HepG2 (cell line): Measurements from ENCODE around the gene FAM124A. TPM values are rescaled to one million over a fixed set of nuclear protein-coding genes. Genes with fewer than 3 reads are reported as not detected.

Source experiments
- ATAC-seq: fragments of 200-7000 bp; cut with Tn5 transposase; 3 replicates; pipeline ENCODE4 v1.9.1; 2020; ENCODE audit warnings: mild to moderate bottlenecking, moderate library complexity
- Bru-seq: library from RNA; stranded (reverse); fragments of 400-500 nt; gene quantifications from one replicate; lab custom pipeline; 2021; lab: Mats Ljungman, UMichigan
- BruChase-seq, 2 experiments: library from RNA; stranded (reverse); fragments of 400-500 nt; gene quantifications; one replicate each; lab custom pipeline; 2021; lab: Mats Ljungman, UMichigan
- BruUV-seq: library from RNA; stranded (reverse); fragments of 400-500 nt; replicated peaks from 2 replicates; lab custom pipeline; 2021; lab: Mats Ljungman, UMichigan
- CTCF ChIA-PET: fragments of 300-600 bp; formaldehyde crosslinking; extraction: SDS; loops from one replicate; lab custom pipeline; 2021; ENCODE audit warnings: low total read pairs, inconsistent platforms, low intra/inter-chr PET ratio; lab: Yijun Ruan, JAX
- POLR2A ChIA-PET: fragments of 350-600 bp; sonication (Branson Sonifier 250); formaldehyde crosslinking; loops from one replicate; lab custom pipeline; 2020; ENCODE audit warnings: antibody characterized with exemption, inconsistent platforms; lab: Yijun Ruan, JAX
- DNase-seq: peaks from one replicate; pipeline ENCODE4 v3.0.0-alpha.2; 2015; ENCODE audit warnings: low spot score
- FAIRE-seq: peaks from 3 replicates; lab custom pipeline; 2011; peaks lifted over from hg19 to GRCh38; lab: Jason Lieb, UNC
- H2AFZ ChIP-seq: one replicate; pipeline ENCODE4 v1.6.1; 2011; ENCODE audit warnings: low read length, inconsistent platforms
- H3K27ac ChIP-seq: fragments of 300-600 bp; 3 replicates; pipeline ENCODE4 v1.8.0; 2011; ENCODE audit warnings: mixed run types, mild to moderate bottlenecking, mixed read lengths, low read length, inconsistent platforms; ENCODE audit not compliant: insufficient read depth; ENCODE audit errors: extremely low read length
- H3K27me3 ChIP-seq, 2 experiments: fragments of 200-600 bp in 1 of 2; 2 replicates in 1 of 2; 3 replicates in 1 of 2; pipeline versions ENCODE4 v1.6.0 to v1.8.0; 2011; ENCODE audit warnings: low read length in 2 of 2, mild to moderate bottlenecking in 2 of 2, moderate library complexity in 2 of 2, inconsistent platforms in 1 of 2; ENCODE audit not compliant: insufficient read depth in 2 of 2, control insufficient read depth in 1 of 2
- H3K36me3 ChIP-seq, 2 experiments: fragments of 200-600 bp in 1 of 2; replicated peaks in 1 of 2; 2 replicates in 1 of 2; 3 replicates in 1 of 2; pipeline versions ENCODE4 v1.5.1 to v1.8.0; 2011; ENCODE audit warnings: low read length in 2 of 2, inconsistent platforms in 1 of 2; ENCODE audit not compliant: insufficient read depth in 2 of 2, control insufficient read depth in 1 of 2
- H3K4me1 ChIP-seq: 2 replicates; pipeline ENCODE4 v1.5.1; 2012; ENCODE audit warnings: low read length, inconsistent platforms; ENCODE audit not compliant: insufficient read depth
- H3K4me2 ChIP-seq: 2 replicates; pipeline ENCODE4 v1.6.0; 2011; ENCODE audit warnings: low read depth, low read length, inconsistent platforms
- H3K4me3 ChIP-seq, 3 experiments: fragments of 200-600 bp in 1 of 3; sonication (generic), shearing (Covaris generic) in 1 of 3; replicated peaks in 1 of 3; 2 replicates each; pipeline ENCODE4 v1.5.1; 2011 to 2016; ENCODE audit warnings: low read length in 3 of 3, inconsistent platforms in 2 of 3, low read depth in 2 of 3, mild to moderate bottlenecking in 2 of 3, control low read depth in 1 of 3, mixed read lengths in 1 of 3; ENCODE audit not compliant: insufficient read depth in 1 of 3
- H3K79me2 ChIP-seq: one replicate; pipeline ENCODE4 v1.6.1; 2011; ENCODE audit warnings: low read length, inconsistent platforms; ENCODE audit not compliant: insufficient read depth
- H3K9ac ChIP-seq: 2 replicates; pipeline ENCODE4 v1.6.0; 2011; ENCODE audit warnings: mild to moderate bottlenecking, low read depth, low read length, inconsistent platforms; ENCODE audit not compliant: insufficient read depth
- H3K9me3 ChIP-seq: 2 replicates; pipeline ENCODE4 v1.5.1; 2012; ENCODE audit warnings: mild to moderate bottlenecking, low read length
- H4K20me1 ChIP-seq: 2 replicates; pipeline ENCODE4 v1.6.0; 2011; ENCODE audit warnings: inconsistent platforms, mild to moderate bottlenecking, low read length, moderate library complexity; ENCODE audit not compliant: insufficient read depth
- GABPB1 ChIP-seq: IDR thresholded peaks from 2 replicates; pipeline ENCODE4 v1.6.1; 2016; ENCODE audit warnings: mild to moderate bottlenecking, missing genetic modification reagents, moderate library complexity, missing compliant biosample characterization
- SIX4 ChIP-seq: sonication (generic); formaldehyde crosslinking; IDR thresholded peaks from 2 replicates; pipeline ENCODE4 v1.4.0; 2020; ENCODE audit warnings: missing genetic modification reagents
- ZC3H13 ChIP-seq: sonication (generic); formaldehyde crosslinking; IDR thresholded peaks from 2 replicates; pipeline ENCODE4 v1.8.1; 2023; ENCODE audit warnings: mild to moderate bottlenecking, missing genetic modification reagents, moderate library complexity
- ZNF12 ChIP-seq: sonication (generic); formaldehyde crosslinking; IDR thresholded peaks from 2 replicates; pipeline ENCODE4 v1.5.0; 2020; ENCODE audit warnings: missing genetic modification reagents
- ZNF143 ChIP-seq: sonication (generic); formaldehyde crosslinking; IDR thresholded peaks from 2 replicates; pipeline ENCODE4 v1.4.0; 2020; ENCODE audit warnings: missing genetic modification reagents
- ZNF34 ChIP-seq: sonication (generic); formaldehyde crosslinking; IDR thresholded peaks from 2 replicates; pipeline ENCODE4 v1.4.0; 2020; ENCODE audit warnings: mild to moderate bottlenecking, missing genetic modification reagents, borderline replicate concordance
- WGBS: methylation state at CpG from one replicate; pipeline ENCODE4 v1.1.6; 2017; ENCODE audit warnings: low lambda C conversion rate; 5-methylcytosine and 5-hydroxymethylcytosine counted together
- in situ Hi-C: cut with HindIII; loops from 2 replicates; pipeline ENCODE4 v1.10.0; 2017; ENCODE audit warnings: low pct_unique_long_range_greater_than_20kb; ENCODE audit not compliant: extremely low pct_ligation_motif_present
- intact Hi-C: fragments of 100-400 bp; cut with micrococcal nuclease; formaldehyde crosslinking; loops from one replicate; pipeline ENCODE4 v1.10.0; 2022; ENCODE audit not compliant: unreplicated experiment
- long read RNA-seq, 2 experiments: library from RNA in 1 of 2; library from polyadenylated mRNA in 1 of 2; stranded (forward) in 1 of 2; unstranded in 1 of 2; transcript quantifications; one replicate each; pipeline ENCODE4 v2.0.0, GENCODE V29; 2019 to 2022
- polyA minus RNA-seq, 3 experiments: library from RNA; depleted of rRNA, polyadenylated mRNA; stranded (reverse); fragments of >200 nt; gene quantifications; 2 replicates each; pipeline ENCODE4 v1.2.3, GENCODE V29; 2011; ENCODE audit warnings: low replicate concordance in 1 of 3
- polyA plus RNA-seq, 8 experiments: library from polyadenylated mRNA; depleted of rRNA in 3 of 8; stranded (reverse) in 7 of 8; unstranded in 1 of 8; fragments of >200 nt; fragmentation: Illumina TruSeq in 4 of 8; extraction: Trizol in 4 of 8; gene quantifications; 2 replicates each; pipeline versions ENCODE4 v1.2.1 to v1.2.3, GENCODE V29; 2011 to 2016; ENCODE audit warnings: low read depth in 4 of 8, missing spikeins in 1 of 8, mixed read lengths in 1 of 8; ENCODE audit not compliant: insufficient read depth in 1 of 8
- total RNA-seq, 5 experiments: library from RNA; depleted of rRNA; stranded (reverse); fragments of >200 nt; fragmentation: Illumina TruSeq; extraction: Trizol; gene quantifications; 2 replicates each; pipeline ENCODE4 v1.2.3, GENCODE V29; 2016; ENCODE audit warnings: low read depth in 1 of 5
- TF ChIP-seq, protein P1 (sequence below): sonication (generic); formaldehyde crosslinking; IDR thresholded peaks from 2 replicates; pipeline ENCODE4 v1.4.0; 2020; ENCODE audit warnings: missing genetic modification reagents
- TF ChIP-seq, protein P2 (sequence below): sonication (generic); formaldehyde crosslinking; IDR thresholded peaks from 2 replicates; pipeline ENCODE4 v1.4.0; 2020; ENCODE audit warnings: missing genetic modification reagents
- TF ChIP-seq, protein P3 (sequence below): sonication (generic); formaldehyde crosslinking; IDR thresholded peaks from 2 replicates; pipeline ENCODE4 v1.4.0; 2020; ENCODE audit warnings: mild to moderate bottlenecking, missing genetic modification reagents, borderline replicate concordance

The FAM124A gene, protein sequence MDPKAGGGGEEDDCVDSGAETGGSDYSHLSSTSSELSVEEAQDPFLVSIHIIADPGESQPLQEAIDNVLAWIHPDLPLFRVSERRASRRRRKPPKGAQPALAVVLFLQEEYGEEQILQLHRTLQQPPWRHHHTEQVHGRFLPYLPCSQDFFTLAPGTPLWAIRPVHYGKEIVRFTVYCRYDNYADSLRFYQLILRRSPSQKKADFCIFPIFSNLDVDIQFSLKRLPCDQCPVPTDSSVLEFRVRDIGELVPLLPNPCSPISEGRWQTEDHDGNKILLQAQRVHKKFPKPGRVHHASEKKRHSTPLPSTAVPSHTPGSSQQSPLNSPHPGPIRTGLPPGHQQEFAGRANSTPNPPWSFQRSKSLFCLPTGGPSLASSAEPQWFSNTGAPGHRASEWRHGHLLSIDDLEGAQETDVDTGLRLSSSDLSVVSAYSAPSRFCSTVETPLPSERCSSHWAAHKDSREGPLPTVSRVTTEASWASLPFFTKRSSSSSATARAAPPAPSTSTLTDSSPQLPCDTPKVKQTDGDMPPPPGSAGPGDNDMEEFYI
- total RNA-seq (2016; rRNA removed; fragmentation: Illumina TruSeq; extraction: Trizol): not detected in 2 replicates
- not detected in 2 replicates for total RNA-seq (2016; cell fraction: cytosol; rRNA removed; fragmentation: Illumina TruSeq; extraction: Trizol; ENCODE audit: low read depth)
- total RNA-seq (2016; cell fraction: insoluble cytoplasmic fraction; rRNA removed; fragmentation: Illumina TruSeq; extraction: Trizol): not detected in 2 replicates
- not detected in 2 replicates for total RNA-seq (2016; cell fraction: membrane; rRNA removed; fragmentation: Illumina TruSeq; extraction: Trizol)
- total RNA-seq (2016; cell fraction: nucleus; rRNA removed; fragmentation: Illumina TruSeq; extraction: Trizol): not detected in 2 replicates
- not detected in 2 replicates for polyA plus RNA-seq (2011; rRNA removed)
- polyA plus RNA-seq (2011; cell fraction: cytosol; rRNA removed): not detected in 2 replicates
- polyA plus RNA-seq (2011; cell fraction: nucleus; rRNA removed): not detected in 2 replicates
- polyA plus RNA-seq (2012): not detected in 2 replicates
- polyA plus RNA-seq (2016; cell fraction: cytosol; fragmentation: Illumina TruSeq; extraction: Trizol; ENCODE audit: low read depth): not detected in 2 replicates
- not detected in 2 replicates for polyA plus RNA-seq (2016; cell fraction: insoluble cytoplasmic fraction; fragmentation: Illumina TruSeq; extraction: Trizol; ENCODE audit: low read depth)
- 0.15 TPM in 1 of 2 replicates, not detected in the other for polyA plus RNA-seq (2016; cell fraction: membrane; fragmentation: Illumina TruSeq; extraction: Trizol; ENCODE audit: low read depth)
- polyA plus RNA-seq (2016; cell fraction: nucleus; fragmentation: Illumina TruSeq; extraction: Trizol; ENCODE audit: insufficient read depth, low read depth): not detected in 2 replicates
- polyA minus RNA-seq (2011; rRNA and poly(A)+ RNA removed; ENCODE audit: low replicate concordance): 0.05 TPM in 1 of 2 replicates, not detected in the other
- polyA minus RNA-seq (2011; cell fraction: cytosol; rRNA and poly(A)+ RNA removed): not detected in 2 replicates
- polyA minus RNA-seq (2011; cell fraction: nucleus; rRNA and poly(A)+ RNA removed): not detected in 2 replicates
- percentile 10 among the genes with signal in this experiment for Bru-seq, nascent RNA
- BruChase-seq, experiment 1, labeled RNA remaining after a 6-hour chase: percentile 4 among the genes with signal in this experiment
- percentile 3 among the genes with signal in this experiment for BruChase-seq, experiment 2, labeled RNA remaining after a 2-hour chase
- long read RNA-seq, experiment 1: 0 reads
- long read RNA-seq, experiment 2: 0 reads

DNA sequence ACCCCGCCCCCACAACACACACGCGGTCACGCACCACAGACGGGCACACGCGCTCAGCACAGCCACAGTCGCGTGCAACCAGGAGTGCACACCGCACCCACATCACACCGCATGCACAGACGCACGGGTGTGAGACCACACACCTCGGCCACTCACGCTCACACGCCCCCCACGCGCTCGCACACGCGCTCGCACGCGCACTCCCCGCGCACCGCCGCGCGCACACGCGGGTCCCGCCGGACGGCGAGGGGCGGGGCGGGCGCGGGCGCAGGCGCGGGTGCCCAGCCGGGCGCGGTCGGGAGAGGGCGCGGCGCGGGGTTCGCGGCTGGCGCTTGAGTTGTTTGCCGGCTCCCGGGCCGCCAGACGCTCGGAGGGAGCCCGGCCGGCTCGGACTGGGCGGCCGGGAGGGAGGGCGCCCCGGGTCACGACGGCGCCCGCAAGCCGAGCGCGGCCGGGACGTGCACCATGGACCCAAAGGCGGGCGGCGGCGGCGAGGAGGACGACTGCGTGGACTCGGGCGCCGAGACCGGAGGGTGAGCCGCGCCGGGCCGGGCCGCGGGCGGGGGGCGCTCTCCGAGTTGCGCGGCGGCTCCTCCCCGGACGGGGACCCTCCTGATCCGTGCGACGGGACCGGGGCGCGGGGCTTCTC is at the start of gene FAM124A:
FAM124A (plus strand) TSS at position 362 of the 649 bp plus-strand sequence; CDS start at position 466, 104 bp downstream.
- 0% methylated on average over 1 of the region's 106 CpGs for WGBS
- no TSS peak for BruUV-seq
- Histone ChIP-seq H3K27ac (no peak within 1 kb of the TSS), H3K9me3 (no peaks in the 10 kb centered on the region), H3K27me3 (peaks cover 4 to 57% of the 10 kb centered on the region in 2 experiments), H3K4me3 (peak within 1 kb of the TSS; percentile 49 to 79 (median 64)), H3K4me1 (peaks cover 11% of the 10 kb centered on the region; the same call in 1 of the 2 replicates), H3K36me3 (no peaks in the 10 kb centered on the region), H3K4me2 (peak within 1 kb of the TSS; percentile 91), H2AFZ (no peak within 1 kb of the TSS), H3K79me2 (no peaks in the 10 kb centered on the region), H4K20me1 (no peaks in the 10 kb centered on the region), H3K9ac (no peak within 1 kb of the TSS)
- ChIA-PET CTCF (no interaction called here), POLR2A (no interaction called here)
- DNase-seq (no peak), ATAC-seq (peak; percentile 94), FAIRE-seq (no peak)
- in situ Hi-C loops: no loop called here
- intact Hi-C loops: no loop called here
- TF ChIP-seq ZNF143 (no peak), ZNF34 (no peak), ZNF12 (CRISPR knock-in tag) (no peak), GABPB1 (peak; percentile 15; the same call in 1 of the 2 replicates), SIX4 (CRISPR knock-in tag) (no peak), ZC3H13 (no peak)
- TF ChIP-seq, protein P1, sequence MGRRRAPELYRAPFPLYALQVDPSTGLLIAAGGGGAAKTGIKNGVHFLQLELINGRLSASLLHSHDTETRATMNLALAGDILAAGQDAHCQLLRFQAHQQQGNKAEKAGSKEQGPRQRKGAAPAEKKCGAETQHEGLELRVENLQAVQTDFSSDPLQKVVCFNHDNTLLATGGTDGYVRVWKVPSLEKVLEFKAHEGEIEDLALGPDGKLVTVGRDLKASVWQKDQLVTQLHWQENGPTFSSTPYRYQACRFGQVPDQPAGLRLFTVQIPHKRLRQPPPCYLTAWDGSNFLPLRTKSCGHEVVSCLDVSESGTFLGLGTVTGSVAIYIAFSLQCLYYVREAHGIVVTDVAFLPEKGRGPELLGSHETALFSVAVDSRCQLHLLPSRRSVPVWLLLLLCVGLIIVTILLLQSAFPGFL: no peak
- TF ChIP-seq, protein P2, sequence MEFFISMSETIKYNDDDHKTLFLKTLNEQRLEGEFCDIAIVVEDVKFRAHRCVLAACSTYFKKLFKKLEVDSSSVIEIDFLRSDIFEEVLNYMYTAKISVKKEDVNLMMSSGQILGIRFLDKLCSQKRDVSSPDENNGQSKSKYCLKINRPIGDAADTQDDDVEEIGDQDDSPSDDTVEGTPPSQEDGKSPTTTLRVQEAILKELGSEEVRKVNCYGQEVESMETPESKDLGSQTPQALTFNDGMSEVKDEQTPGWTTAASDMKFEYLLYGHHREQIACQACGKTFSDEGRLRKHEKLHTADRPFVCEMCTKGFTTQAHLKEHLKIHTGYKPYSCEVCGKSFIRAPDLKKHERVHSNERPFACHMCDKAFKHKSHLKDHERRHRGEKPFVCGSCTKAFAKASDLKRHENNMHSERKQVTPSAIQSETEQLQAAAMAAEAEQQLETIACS (CRISPR knock-in tag): peak; percentile 86
- TF ChIP-seq, protein P3, sequence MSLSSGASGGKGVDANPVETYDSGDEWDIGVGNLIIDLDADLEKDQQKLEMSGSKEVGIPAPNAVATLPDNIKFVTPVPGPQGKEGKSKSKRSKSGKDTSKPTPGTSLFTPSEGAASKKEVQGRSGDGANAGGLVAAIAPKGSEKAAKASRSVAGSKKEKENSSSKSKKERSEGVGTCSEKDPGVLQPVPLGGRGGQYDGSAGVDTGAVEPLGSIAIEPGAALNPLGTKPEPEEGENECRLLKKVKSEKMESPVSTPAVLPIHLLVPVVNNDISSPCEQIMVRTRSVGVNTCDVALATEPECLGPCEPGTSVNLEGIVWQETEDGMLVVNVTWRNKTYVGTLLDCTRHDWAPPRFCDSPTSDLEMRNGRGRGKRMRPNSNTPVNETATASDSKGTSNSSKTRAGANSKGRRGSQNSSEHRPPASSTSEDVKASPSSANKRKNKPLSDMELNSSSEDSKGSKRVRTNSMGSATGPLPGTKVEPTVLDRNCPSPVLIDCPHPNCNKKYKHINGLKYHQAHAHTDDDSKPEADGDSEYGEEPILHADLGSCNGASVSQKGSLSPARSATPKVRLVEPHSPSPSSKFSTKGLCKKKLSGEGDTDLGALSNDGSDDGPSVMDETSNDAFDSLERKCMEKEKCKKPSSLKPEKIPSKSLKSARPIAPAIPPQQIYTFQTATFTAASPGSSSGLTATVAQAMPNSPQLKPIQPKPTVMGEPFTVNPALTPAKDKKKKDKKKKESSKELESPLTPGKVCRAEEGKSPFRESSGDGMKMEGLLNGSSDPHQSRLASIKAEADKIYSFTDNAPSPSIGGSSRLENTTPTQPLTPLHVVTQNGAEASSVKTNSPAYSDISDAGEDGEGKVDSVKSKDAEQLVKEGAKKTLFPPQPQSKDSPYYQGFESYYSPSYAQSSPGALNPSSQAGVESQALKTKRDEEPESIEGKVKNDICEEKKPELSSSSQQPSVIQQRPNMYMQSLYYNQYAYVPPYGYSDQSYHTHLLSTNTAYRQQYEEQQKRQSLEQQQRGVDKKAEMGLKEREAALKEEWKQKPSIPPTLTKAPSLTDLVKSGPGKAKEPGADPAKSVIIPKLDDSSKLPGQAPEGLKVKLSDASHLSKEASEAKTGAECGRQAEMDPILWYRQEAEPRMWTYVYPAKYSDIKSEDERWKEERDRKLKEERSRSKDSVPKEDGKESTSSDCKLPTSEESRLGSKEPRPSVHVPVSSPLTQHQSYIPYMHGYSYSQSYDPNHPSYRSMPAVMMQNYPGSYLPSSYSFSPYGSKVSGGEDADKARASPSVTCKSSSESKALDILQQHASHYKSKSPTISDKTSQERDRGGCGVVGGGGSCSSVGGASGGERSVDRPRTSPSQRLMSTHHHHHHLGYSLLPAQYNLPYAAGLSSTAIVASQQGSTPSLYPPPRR: no peak
